Common myeloid progenitor, CD34-positive (primary cell): Measurements from ENCODE around the gene RNU1-4.
"Not testable (repeated sequence)": the region's sequence is repeated elsewhere in the genome, so short reads cannot be mapped to it uniquely, and the experiment has no call there.

Experiments used
- CTCF ChIA-PET: fragments of 350-600 bp; sonication (Branson Sonifier 250); formaldehyde crosslinking; loops from one replicate; lab custom pipeline; 2021; ENCODE audit warnings: antibody characterized with exemption; lab: Charles Lee
- POLR2A ChIA-PET: fragments of 350-600 bp; sonication (Branson Sonifier 250); formaldehyde crosslinking; loops from one replicate; lab custom pipeline; 2021; ENCODE audit warnings: antibody characterized with exemption; lab: Charles Lee
- DNase-seq, 3 donors: peaks; one replicate each; pipeline versions ENCODE4 v3.0.0 to v3.0.0-alpha.2; 2013
- H3K27ac ChIP-seq, 2 experiments: 1 replicate in 1 of 2; 2 replicates in 1 of 2; pipeline ENCODE4 v1.7.0; 2013; ENCODE audit warnings: inconsistent platforms in 2 of 2, low read length in 2 of 2, mild to moderate bottlenecking in 2 of 2, low read depth in 1 of 2, moderate library complexity in 1 of 2; ENCODE audit not compliant: severe bottlenecking in 2 of 2, insufficient read depth in 1 of 2, poor library complexity in 1 of 2
- H3K27me3 ChIP-seq, 5 experiments: replicated peaks in 2 of 5; 1 replicate in 3 of 5; 2 replicates in 2 of 5; pipeline versions ENCODE4 v1.6.1 to v1.7.0; 2013; ENCODE audit warnings: low read length in 4 of 5, mild to moderate bottlenecking in 2 of 5, moderate library complexity in 2 of 5, inconsistent platforms in 1 of 5; ENCODE audit not compliant: insufficient read depth in 5 of 5, control insufficient read depth in 4 of 5
- H3K36me3 ChIP-seq, 4 experiments: 1 replicate in 2 of 4; 2 replicates in 2 of 4; pipeline versions ENCODE4 v1.6.1 to v1.7.0; 2013; ENCODE audit warnings: low read length in 3 of 4, control low read depth in 1 of 4, mild to moderate bottlenecking in 1 of 4; ENCODE audit not compliant: control insufficient read depth in 4 of 4, insufficient read depth in 4 of 4
- H3K4me1 ChIP-seq, 4 experiments: 1 replicate in 3 of 4; 2 replicates in 1 of 4; pipeline versions ENCODE4 v1.6.1 to v1.7.1; 2013; ENCODE audit warnings: low read length in 3 of 4, mild to moderate bottlenecking in 3 of 4, control low read depth in 1 of 4, inconsistent platforms in 1 of 4, moderate library complexity in 1 of 4; ENCODE audit not compliant: control insufficient read depth in 4 of 4, insufficient read depth in 4 of 4; ENCODE audit errors: control extremely low read depth in 1 of 4
- H3K4me3 ChIP-seq, 7 experiments: 1 replicate in 4 of 7; 2 replicates in 3 of 7; pipeline versions ENCODE4 v1.5.1 to v1.7.0; 2013; ENCODE audit warnings: mild to moderate bottlenecking in 7 of 7, low read length in 6 of 7, moderate library complexity in 6 of 7, inconsistent platforms in 2 of 7, low read depth in 2 of 7, control low read depth in 1 of 7; ENCODE audit not compliant: insufficient read depth in 4 of 7, control insufficient read depth in 1 of 7; ENCODE audit errors: extremely low read depth in 1 of 7
- H3K9me3 ChIP-seq, 5 experiments: 1 replicate in 4 of 5; 2 replicates in 1 of 5; pipeline versions ENCODE4 v1.6.1 to v1.7.1; 2013; ENCODE audit warnings: low read length in 4 of 5, mild to moderate bottlenecking in 2 of 5, inconsistent platforms in 1 of 5, low read depth in 1 of 5, moderate library complexity in 1 of 5; ENCODE audit not compliant: control insufficient read depth in 4 of 5, insufficient read depth in 2 of 5; ENCODE audit errors: control extremely low read depth in 1 of 5
- WGBS: methylation state at CpG from one replicate; pipeline ENCODE4 v1.1.5; 2013; ENCODE audit not compliant: insufficient coverage; 5-methylcytosine and 5-hydroxymethylcytosine counted together

RNU1-4 gene

GRCh38 chr1:16786362-16786761 is 46.0 kb downstream of the RNU1-4 start:
- H3K4me1 ChIP-seq, DNase-seq, H3K4me3 ChIP-seq, CTCF ChIA-PET, H3K27ac ChIP-seq, POLR2A ChIA-PET, H3K9me3 ChIP-seq, H3K27me3 ChIP-seq, H3K36me3 ChIP-seq: not testable (repeated sequence)
- 79% methylated on average over 4 of the region's 4 CpGs for WGBS

GRCh38 chr1:16787175-16787574 is 46.9 kb downstream of the RNU1-4 start:
- WGBS = 100% methylated on average over 1 of the region's 3 CpGs
- H3K9me3 ChIP-seq, POLR2A ChIA-PET, H3K27ac ChIP-seq, H3K36me3 ChIP-seq, DNase-seq, H3K4me3 ChIP-seq, H3K4me1 ChIP-seq, CTCF ChIA-PET, H3K27me3 ChIP-seq: not testable (repeated sequence)

- H3K4me3 ChIP-seq, H3K4me1 ChIP-seq, CTCF ChIA-PET, H3K9me3 ChIP-seq, H3K36me3 ChIP-seq, POLR2A ChIA-PET, H3K27me3 ChIP-seq, DNase-seq, H3K27ac ChIP-seq: not testable (repeated sequence)
- 17% methylated on average over 1 of the region's 5 CpGs for WGBS
Observed at GRCh38 chr1:16787711-16788110, 47.4 kb downstream of the RNU1-4 start.
